ENCODE data around the gene FBXO15.

DNA sequence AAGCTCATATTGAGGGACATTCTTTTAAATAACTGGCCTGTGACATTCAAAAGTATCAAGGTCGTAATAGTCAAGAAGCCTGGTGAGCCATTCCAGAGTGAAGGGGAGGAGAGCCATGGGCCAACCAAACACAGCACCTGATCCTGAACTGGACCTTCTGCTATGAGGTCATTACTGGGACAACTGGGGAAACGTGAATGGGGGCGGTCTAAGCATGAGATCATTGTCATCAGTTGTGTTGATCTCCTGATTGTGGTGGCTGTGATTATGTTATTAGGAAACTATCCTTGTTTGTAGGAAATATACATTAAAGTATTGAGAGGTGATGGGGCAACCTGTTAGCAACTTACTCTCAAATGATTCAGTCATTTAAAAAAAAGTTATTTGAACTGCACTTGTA lies 79.3 kb downstream of the FBXO15 start:
- TF ChIP-seq ZBTB7A (IDR thresholded peaks at IDR 0.05; ENCODE audit: low read depth) (no peak), FOXM1 (IDR thresholded peaks at IDR 0.05; ENCODE audit: borderline replicate concordance, low read depth) (no peak)
